CD14-positive monocyte (primary cell): ENCODE measurements around the gene UQCRQ. TPM values are rescaled to one million over a fixed set of nuclear protein-coding genes. Genes with fewer than 3 reads are reported as not detected.

Experiments
- DNase-seq, 3 donors: peaks; one replicate each; pipeline ENCODE4 v3.0.0-alpha.2; 2011 to 2022
- H2AFZ ChIP-seq: 2 replicates; pipeline ENCODE4 v1.6.0; 2012; ENCODE audit warnings: mild to moderate bottlenecking, low read depth, low read length, inconsistent platforms; ENCODE audit not compliant: insufficient read depth, poor library complexity, severe bottlenecking
- H3K27ac ChIP-seq, 2 donors: 1 replicate in 1 of 2; 2 replicates in 1 of 2; pipeline ENCODE4 v1.5.1; 2012 to 2013; ENCODE audit warnings: low read length in 2 of 2, control low read depth in 1 of 2, inconsistent platforms in 1 of 2, low read depth in 1 of 2, mild to moderate bottlenecking in 1 of 2
- H3K27me3 ChIP-seq, 2 donors: one replicate each; pipeline versions ENCODE4 v1.6.0 to v1.6.1; 2011 to 2013; ENCODE audit warnings: low read length in 2 of 2; ENCODE audit not compliant: control insufficient read depth in 2 of 2, insufficient read depth in 2 of 2
- H3K36me3 ChIP-seq, 2 donors: replicated peaks in 1 of 2; 1 replicate in 1 of 2; 2 replicates in 1 of 2; pipeline versions ENCODE4 v1.5.1 to v1.6.1; 2012 to 2013; ENCODE audit warnings: low read length in 2 of 2, control low read depth in 1 of 2, inconsistent platforms in 1 of 2, mild to moderate bottlenecking in 1 of 2; ENCODE audit not compliant: insufficient read depth in 2 of 2, control insufficient read depth in 1 of 2
- H3K4me1 ChIP-seq, 2 donors: 1 replicate in 1 of 2; 2 replicates in 1 of 2; pipeline versions ENCODE4 v1.5.1 to v1.6.1; 2012 to 2013; ENCODE audit warnings: low read length in 2 of 2, control low read depth in 1 of 2, inconsistent platforms in 1 of 2, mild to moderate bottlenecking in 1 of 2, moderate library complexity in 1 of 2; ENCODE audit not compliant: insufficient read depth in 2 of 2, control insufficient read depth in 1 of 2
- H3K4me2 ChIP-seq: replicated peaks from 2 replicates; pipeline ENCODE3; 2012; ENCODE audit warnings: low read length, moderate library complexity, mild to moderate bottlenecking; ENCODE audit not compliant: poor library complexity, severe bottlenecking; ENCODE audit errors: extremely low read depth
- H3K4me3 ChIP-seq, 3 experiments: fragments of 200-600 bp in 1 of 3; sonication (generic) in 1 of 3; replicated peaks in 1 of 3; 1 replicate in 2 of 3; 2 replicates in 1 of 3; pipeline ENCODE4 v1.5.1; 2011 to 2013; ENCODE audit warnings: low read length in 3 of 3, mild to moderate bottlenecking in 3 of 3, control low read depth in 2 of 3, low read depth in 2 of 3, inconsistent platforms in 1 of 3, moderate library complexity in 1 of 3
- H3K79me2 ChIP-seq: 2 replicates; pipeline ENCODE4 v1.6.0; 2012; ENCODE audit warnings: mild to moderate bottlenecking, control low read depth, inconsistent platforms, low read length, moderate library complexity; ENCODE audit not compliant: insufficient read depth
- H3K9ac ChIP-seq: 2 replicates; pipeline ENCODE4 v1.6.0; 2017; ENCODE audit warnings: low read length, mild to moderate bottlenecking; ENCODE audit not compliant: insufficient read depth, poor library complexity, severe bottlenecking
- H3K9me3 ChIP-seq, 2 donors: replicated peaks in 1 of 2; 1 replicate in 1 of 2; 2 replicates in 1 of 2; pipeline versions ENCODE4 v1.5.1 to v1.6.1; 2012 to 2013; ENCODE audit warnings: low read length in 2 of 2, control low read depth in 1 of 2; ENCODE audit not compliant: control insufficient read depth in 1 of 2, insufficient read depth in 1 of 2
- H4K20me1 ChIP-seq: 2 replicates; pipeline ENCODE4 v1.6.0; 2012; ENCODE audit warnings: mild to moderate bottlenecking, low read length, control low read depth, moderate library complexity; ENCODE audit not compliant: insufficient read depth
- H3K27ac Mint-ChIP-seq, 7 donors: one replicate each; pipeline ENCODE4 v1.8.0; 2020; ENCODE audit warnings: mild to moderate bottlenecking in 7 of 7, mixed read lengths in 7 of 7, moderate library complexity in 6 of 7, inconsistent platforms in 2 of 7
- H3K27me3 Mint-ChIP-seq, 3 donors: one replicate each; pipeline ENCODE4 v1.8.0; 2021 to 2022; ENCODE audit warnings: low read depth in 3 of 3, mild to moderate bottlenecking in 3 of 3, mixed read lengths in 3 of 3, moderate library complexity in 3 of 3, inconsistent platforms in 1 of 3
- H3K36me3 Mint-ChIP-seq, 2 donors: one replicate each; pipeline ENCODE4 v1.8.0; 2020; ENCODE audit warnings: mixed read lengths in 2 of 2, inconsistent platforms in 1 of 2, mild to moderate bottlenecking in 1 of 2
- H3K4me1 Mint-ChIP-seq: one replicate; pipeline ENCODE4 v1.8.0; 2020; ENCODE audit warnings: mild to moderate bottlenecking, mixed read lengths
- H3K4me3 Mint-ChIP-seq, 2 donors: one replicate each; pipeline ENCODE4 v1.8.0; 2020; ENCODE audit warnings: mild to moderate bottlenecking in 2 of 2, mixed read lengths in 2 of 2, moderate library complexity in 1 of 2
- H3K9me3 Mint-ChIP-seq, 7 donors: one replicate each; pipeline ENCODE4 v1.8.0; 2020 to 2022; ENCODE audit warnings: mixed read lengths in 7 of 7, mild to moderate bottlenecking in 6 of 7, moderate library complexity in 6 of 7, inconsistent platforms in 2 of 7
- WGBS: methylation state at CpG from one replicate; pipeline ENCODE4 v1.1.5; 2013; ENCODE audit warnings: missing lambda C conversion rate; ENCODE audit not compliant: insufficient coverage; 5-methylcytosine and 5-hydroxymethylcytosine counted together
- intact Hi-C, 2 donors: fragments of 100-400 bp; cut with micrococcal nuclease; formaldehyde crosslinking; loops; one replicate each; pipeline versions ENCODE4 v1.15.0 to v1.15.1; 2023
- polyA plus RNA-seq, 3 donors: library from polyadenylated mRNA; depleted of rRNA in 1 of 3; unstranded in 2 of 3; stranded (reverse) in 1 of 3; fragments of 300-500 nt in 2 of 3; fragments of >200 nt in 1 of 3; fragmentation: Illumina TruSeq in 2 of 3; gene quantifications; 1 replicate in 2 of 3; 2 replicates in 1 of 3; pipeline ENCODE4 v1.2.3, GENCODE V29; 2012 to 2021
- TF ChIP-seq, protein P1 (sequence below): fragments of 200-600 bp; IDR thresholded peaks from one replicate; pipeline ENCODE4 v1.8.0; 2022; ENCODE audit warnings: antibody characterized with exemption, mild to moderate bottlenecking

UQCRQ gene
- polyA plus RNA-seq, 3 donors, result 81.6 to 880 (median 879) TPM

DNA sequence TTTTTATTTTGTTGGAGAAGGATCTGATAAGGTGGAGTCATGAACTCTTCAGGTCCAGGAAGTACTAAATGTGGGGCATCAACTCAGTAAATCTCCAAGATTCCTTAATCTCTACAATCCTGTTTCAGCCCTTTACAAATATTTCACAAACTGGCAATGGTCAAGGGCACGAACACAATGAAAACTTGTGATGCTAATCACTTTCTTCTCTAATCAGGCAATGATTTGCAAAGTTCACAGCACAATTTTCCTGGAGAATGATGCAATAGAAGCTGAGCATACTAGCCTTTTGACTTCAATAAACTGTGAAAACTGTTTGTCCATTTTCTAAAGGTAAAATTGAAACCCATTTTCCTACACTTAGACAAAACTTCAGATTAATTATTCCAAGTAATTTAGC is 17.1 kb upstream of the UQCRQ start:
- peaks cover 2 to 4% (median 3%) of the 10 kb centered on the region in 3 donors for H3K27me3 Mint-ChIP-seq
- no peak overlapping the region for H3K27ac Mint-ChIP-seq
- no peaks in the 10 kb centered on the region for H3K36me3 Mint-ChIP-seq
- no peaks in the 10 kb centered on the region for H3K4me1 Mint-ChIP-seq
- Histone ChIP-seq H3K27me3 (no peaks in the 10 kb centered on the region), H3K4me1 (no peaks in the 10 kb centered on the region), H3K9me3 (no peaks in the 10 kb centered on the region), H3K4me3 (no peak overlapping the region), H3K4me2 (no peak overlapping the region), H4K20me1 (no peaks in the 10 kb centered on the region), H3K79me2 (no peaks in the 10 kb centered on the region), H2AFZ (no peak overlapping the region), H3K27ac (no peak overlapping the region), H3K9ac (no peak overlapping the region), H3K36me3 (no peaks in the 10 kb centered on the region)
- intact Hi-C loops, result no loop called here
- no peaks in the 10 kb centered on the region for H3K9me3 Mint-ChIP-seq
- WGBS, result 67% methylated on average over 1 of the region's 1 CpG
- TF ChIP-seq, protein P1, sequence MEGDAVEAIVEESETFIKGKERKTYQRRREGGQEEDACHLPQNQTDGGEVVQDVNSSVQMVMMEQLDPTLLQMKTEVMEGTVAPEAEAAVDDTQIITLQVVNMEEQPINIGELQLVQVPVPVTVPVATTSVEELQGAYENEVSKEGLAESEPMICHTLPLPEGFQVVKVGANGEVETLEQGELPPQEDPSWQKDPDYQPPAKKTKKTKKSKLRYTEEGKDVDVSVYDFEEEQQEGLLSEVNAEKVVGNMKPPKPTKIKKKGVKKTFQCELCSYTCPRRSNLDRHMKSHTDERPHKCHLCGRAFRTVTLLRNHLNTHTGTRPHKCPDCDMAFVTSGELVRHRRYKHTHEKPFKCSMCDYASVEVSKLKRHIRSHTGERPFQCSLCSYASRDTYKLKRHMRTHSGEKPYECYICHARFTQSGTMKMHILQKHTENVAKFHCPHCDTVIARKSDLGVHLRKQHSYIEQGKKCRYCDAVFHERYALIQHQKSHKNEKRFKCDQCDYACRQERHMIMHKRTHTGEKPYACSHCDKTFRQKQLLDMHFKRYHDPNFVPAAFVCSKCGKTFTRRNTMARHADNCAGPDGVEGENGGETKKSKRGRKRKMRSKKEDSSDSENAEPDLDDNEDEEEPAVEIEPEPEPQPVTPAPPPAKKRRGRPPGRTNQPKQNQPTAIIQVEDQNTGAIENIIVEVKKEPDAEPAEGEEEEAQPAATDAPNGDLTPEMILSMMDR, result no peak
- no peak for DNase-seq
- no peak overlapping the region for H3K4me3 Mint-ChIP-seq

- TF ChIP-seq, protein P1, result no peak
- no peaks in the 10 kb centered on the region for H3K36me3 ChIP-seq
- no peaks in the 10 kb centered on the region for H3K27me3 ChIP-seq
- H3K4me3 Mint-ChIP-seq, result no peak overlapping the region
- no peak overlapping the region for H3K9ac ChIP-seq
- no peaks in the 10 kb centered on the region for H3K9me3 ChIP-seq
- no peaks in the 10 kb centered on the region for H3K4me1 Mint-ChIP-seq
- no peaks in the 10 kb centered on the region for H3K79me2 ChIP-seq
- peaks cover 0 to 7% (median 4%) of the 10 kb centered on the region in 3 donors for H3K27me3 Mint-ChIP-seq
- H3K27ac Mint-ChIP-seq, result no peak overlapping the region
- 100% methylated on average over 1 of the region's 2 CpGs for WGBS
- no peaks in the 10 kb centered on the region for H3K4me1 ChIP-seq
- no peak overlapping the region for H3K27ac ChIP-seq
- no peak overlapping the region for H2AFZ ChIP-seq
- H3K9me3 Mint-ChIP-seq, result no peaks in the 10 kb centered on the region
- no peak overlapping the region for H3K4me3 ChIP-seq
- no peak overlapping the region for H3K4me2 ChIP-seq
- no peaks in the 10 kb centered on the region for H4K20me1 ChIP-seq
- DNase-seq, result no peak
- intact Hi-C loops, result no loop called here
- H3K36me3 Mint-ChIP-seq, result no peaks in the 10 kb centered on the region
Observed at GRCh38 chr5:132850066-132850465, 16.4 kb upstream of the UQCRQ start.
